ENCODE results near the gene TULP4.

TULP4 gene

GRCh38 chr6:158413028-158413427 lies 100.8 kb downstream of the TULP4 start:
- H3K9me3 ChIP-seq (ENCODE audit: control insufficient read depth in 2 of 2, low read length in 2 of 2) = no peaks in the 10 kb centered on the region
- H3K4me1 ChIP-seq (ENCODE audit: control insufficient read depth in 2 of 2, insufficient read depth in 2 of 2, low read length in 2 of 2) = peaks cover 0 to 2% of the 10 kb centered on the region in 2 donors
- no peak overlapping the region for H3K27ac ChIP-seq (ENCODE audit: low read depth in 2 of 2, low read length in 2 of 2)

GRCh38 chr6:158413814-158414565 lies 101.7 kb downstream of the TULP4 start:
- no peak overlapping the region for H3K27ac ChIP-seq (ENCODE audit: low read depth in 2 of 2, low read length in 2 of 2)
- H3K27me3 ChIP-seq (ENCODE audit: control insufficient read depth in 2 of 2, insufficient read depth in 2 of 2, low read length in 2 of 2) = no peaks in the 10 kb centered on the region
- H3K36me3 ChIP-seq (ENCODE audit: control insufficient read depth in 2 of 2, insufficient read depth in 2 of 2, low read length in 2 of 2) = peaks cover 7% of the 10 kb centered on the region in 2 donors

More at GRCh38 chr6:158413028-158413427, 100.8 kb downstream of the TULP4 start:
- H3K9ac ChIP-seq (ENCODE audit: low read depth in 1 of 2, low read length in 2 of 2) = no peak overlapping the region
- peaks cover 7% of the 10 kb centered on the region in 2 donors for H3K36me3 ChIP-seq (ENCODE audit: control insufficient read depth in 2 of 2, insufficient read depth in 2 of 2, low read length in 2 of 2)
- no peaks in the 10 kb centered on the region for H3K27me3 ChIP-seq (ENCODE audit: control insufficient read depth in 2 of 2, insufficient read depth in 2 of 2, low read length in 2 of 2)
- H3K4me3 ChIP-seq (ENCODE audit: low read length in 2 of 2) = no peak overlapping the region

GRCh38 chr6:158414851-158415262 lies 102.6 kb downstream of the TULP4 start:
- Histone ChIP-seq H3K27me3 (ENCODE audit: control insufficient read depth in 2 of 2, insufficient read depth in 2 of 2, low read length in 2 of 2) (no peaks in the 10 kb centered on the region), H3K36me3 (ENCODE audit: control insufficient read depth in 2 of 2, insufficient read depth in 2 of 2, low read length in 2 of 2) (peaks cover 7% of the 10 kb centered on the region in 2 donors)

More at GRCh38 chr6:158413814-158414565, 101.7 kb downstream of the TULP4 start:
- H3K9me3 ChIP-seq (ENCODE audit: control insufficient read depth in 2 of 2, low read length in 2 of 2) = no peaks in the 10 kb centered on the region
- peaks cover 0 to 2% of the 10 kb centered on the region in 2 donors for H3K4me1 ChIP-seq (ENCODE audit: control insufficient read depth in 2 of 2, insufficient read depth in 2 of 2, low read length in 2 of 2)
- no peak overlapping the region for H3K9ac ChIP-seq (ENCODE audit: low read depth in 1 of 2, low read length in 2 of 2)
- no peak overlapping the region for H3K4me3 ChIP-seq (ENCODE audit: low read length in 2 of 2)

GRCh38 chr6:158415666-158416065 lies 103.4 kb downstream of the TULP4 start:
- Histone ChIP-seq H3K4me3 (ENCODE audit: low read length in 2 of 2) (no peak overlapping the region), H3K36me3 (ENCODE audit: control insufficient read depth in 2 of 2, insufficient read depth in 2 of 2, low read length in 2 of 2) (peaks cover 7% of the 10 kb centered on the region in 2 donors), H3K4me1 (ENCODE audit: control insufficient read depth in 2 of 2, insufficient read depth in 2 of 2, low read length in 2 of 2) (no peaks in the 10 kb centered on the region), H3K9me3 (ENCODE audit: control insufficient read depth in 2 of 2, low read length in 2 of 2) (no peaks in the 10 kb centered on the region), H3K27me3 (ENCODE audit: control insufficient read depth in 2 of 2, insufficient read depth in 2 of 2, low read length in 2 of 2) (no peaks in the 10 kb centered on the region), H3K27ac (ENCODE audit: low read depth in 2 of 2, low read length in 2 of 2) (no peak overlapping the region), H3K9ac (ENCODE audit: low read depth in 1 of 2, low read length in 2 of 2) (no peak overlapping the region)

More at GRCh38 chr6:158414851-158415262, 102.6 kb downstream of the TULP4 start:
- no peak overlapping the region for H3K27ac ChIP-seq (ENCODE audit: low read depth in 2 of 2, low read length in 2 of 2)
- H3K9me3 ChIP-seq (ENCODE audit: control insufficient read depth in 2 of 2, low read length in 2 of 2) = no peaks in the 10 kb centered on the region
- H3K4me3 ChIP-seq (ENCODE audit: low read length in 2 of 2) = no peak overlapping the region
- H3K4me1 ChIP-seq (ENCODE audit: control insufficient read depth in 2 of 2, insufficient read depth in 2 of 2, low read length in 2 of 2) = no peaks in the 10 kb centered on the region
- H3K9ac ChIP-seq (ENCODE audit: low read depth in 1 of 2, low read length in 2 of 2) = no peak overlapping the region

GRCh38 chr6:158416883-158417759 lies 104.9 kb downstream of the TULP4 start:
- Histone ChIP-seq H3K4me1 (ENCODE audit: control insufficient read depth in 2 of 2, insufficient read depth in 2 of 2, low read length in 2 of 2) (no peaks in the 10 kb centered on the region), H3K27ac (ENCODE audit: low read depth in 2 of 2, low read length in 2 of 2) (no peak overlapping the region), H3K36me3 (ENCODE audit: control insufficient read depth in 2 of 2, insufficient read depth in 2 of 2, low read length in 2 of 2) (peaks cover 7% of the 10 kb centered on the region in 2 donors), H3K9ac (ENCODE audit: low read depth in 1 of 2, low read length in 2 of 2) (no peak overlapping the region), H3K4me3 (ENCODE audit: low read length in 2 of 2) (no peak overlapping the region), H3K9me3 (ENCODE audit: control insufficient read depth in 2 of 2, low read length in 2 of 2) (no peaks in the 10 kb centered on the region), H3K27me3 (ENCODE audit: control insufficient read depth in 2 of 2, insufficient read depth in 2 of 2, low read length in 2 of 2) (no peaks in the 10 kb centered on the region)

GRCh38 chr6:158417760-158418098 lies 105.5 kb downstream of the TULP4 start:
- no peaks in the 10 kb centered on the region for H3K4me1 ChIP-seq (ENCODE audit: control insufficient read depth in 2 of 2, insufficient read depth in 2 of 2, low read length in 2 of 2)
- H3K4me3 ChIP-seq (ENCODE audit: low read length in 2 of 2) = no peak overlapping the region
- no peaks in the 10 kb centered on the region for H3K27me3 ChIP-seq (ENCODE audit: control insufficient read depth in 2 of 2, insufficient read depth in 2 of 2, low read length in 2 of 2)
- no peak overlapping the region for H3K9ac ChIP-seq (ENCODE audit: low read depth in 1 of 2, low read length in 2 of 2)
- H3K27ac ChIP-seq (ENCODE audit: low read depth in 2 of 2, low read length in 2 of 2) = no peak overlapping the region
- no peaks in the 10 kb centered on the region for H3K9me3 ChIP-seq (ENCODE audit: control insufficient read depth in 2 of 2, low read length in 2 of 2)
- H3K36me3 ChIP-seq (ENCODE audit: control insufficient read depth in 2 of 2, insufficient read depth in 2 of 2, low read length in 2 of 2) = peaks cover 7% of the 10 kb centered on the region in 2 donors

GRCh38 chr6:158418501-158418900 lies 106.2 kb downstream of the TULP4 start:
- Histone ChIP-seq H3K36me3 (ENCODE audit: control insufficient read depth in 2 of 2, insufficient read depth in 2 of 2, low read length in 2 of 2) (peaks cover 5% of the 10 kb centered on the region in 2 donors), H3K27me3 (ENCODE audit: control insufficient read depth in 2 of 2, insufficient read depth in 2 of 2, low read length in 2 of 2) (no peaks in the 10 kb centered on the region), H3K4me1 (ENCODE audit: control insufficient read depth in 2 of 2, insufficient read depth in 2 of 2, low read length in 2 of 2) (no peaks in the 10 kb centered on the region), H3K27ac (ENCODE audit: low read depth in 2 of 2, low read length in 2 of 2) (no peak overlapping the region), H3K9me3 (ENCODE audit: control insufficient read depth in 2 of 2, low read length in 2 of 2) (no peaks in the 10 kb centered on the region), H3K9ac (ENCODE audit: low read depth in 1 of 2, low read length in 2 of 2) (no peak overlapping the region), H3K4me3 (ENCODE audit: low read length in 2 of 2) (no peak overlapping the region)

GRCh38 chr6:158419339-158419909 lies 107.2 kb downstream of the TULP4 start:
- no peaks in the 10 kb centered on the region for H3K9me3 ChIP-seq (ENCODE audit: control insufficient read depth in 2 of 2, low read length in 2 of 2)
- H3K4me3 ChIP-seq (ENCODE audit: low read length in 2 of 2) = no peak overlapping the region
- no peaks in the 10 kb centered on the region for H3K27me3 ChIP-seq (ENCODE audit: control insufficient read depth in 2 of 2, insufficient read depth in 2 of 2, low read length in 2 of 2)
- H3K4me1 ChIP-seq (ENCODE audit: control insufficient read depth in 2 of 2, insufficient read depth in 2 of 2, low read length in 2 of 2) = no peaks in the 10 kb centered on the region
- H3K27ac ChIP-seq (ENCODE audit: low read depth in 2 of 2, low read length in 2 of 2) = no peak overlapping the region
- no peak overlapping the region for H3K9ac ChIP-seq (ENCODE audit: low read depth in 1 of 2, low read length in 2 of 2)
- H3K36me3 ChIP-seq (ENCODE audit: control insufficient read depth in 2 of 2, insufficient read depth in 2 of 2, low read length in 2 of 2) = peaks cover 4 to 5% of the 10 kb centered on the region in 2 donors

- no peaks in the 10 kb centered on the region for H3K27me3 ChIP-seq (ENCODE audit: control insufficient read depth in 2 of 2, insufficient read depth in 2 of 2, low read length in 2 of 2)
- H3K4me1 ChIP-seq (ENCODE audit: control insufficient read depth in 2 of 2, insufficient read depth in 2 of 2, low read length in 2 of 2) = no peaks in the 10 kb centered on the region
- H3K9ac ChIP-seq (ENCODE audit: low read depth in 1 of 2, low read length in 2 of 2) = no peak overlapping the region
- H3K27ac ChIP-seq (ENCODE audit: low read depth in 2 of 2, low read length in 2 of 2) = no peak overlapping the region
- peaks cover 0 to 5% of the 10 kb centered on the region in 2 donors for H3K36me3 ChIP-seq (ENCODE audit: control insufficient read depth in 2 of 2, insufficient read depth in 2 of 2, low read length in 2 of 2)
- H3K9me3 ChIP-seq (ENCODE audit: control insufficient read depth in 2 of 2, low read length in 2 of 2) = no peaks in the 10 kb centered on the region
- H3K4me3 ChIP-seq (ENCODE audit: low read length in 2 of 2) = no peak overlapping the region
These were observed 109.1 kb downstream of the TULP4 start for GRCh38 chr6:158421381-158421780.
